SK-N-MC (cell line): ENCODE results near the gene CAPNS2.

Experiments
- DNase-seq: peaks from one replicate; pipeline ENCODE4 v3.0.0-alpha.2; 2011; ENCODE audit warnings: low read depth, low spot score
- H3K27ac ChIP-seq: fragments of 200-600 bp; sonication (generic); 2 replicates; pipeline ENCODE4 v1.5.1; 2016; ENCODE audit warnings: mixed run types
- H3K36me3 ChIP-seq: fragments of 200-600 bp; sonication (generic); 2 replicates; pipeline ENCODE4 v1.6.1; 2017; ENCODE audit warnings: antibody characterized with exemption, low read length, mixed read lengths; ENCODE audit not compliant: insufficient read depth
- H3K4me3 ChIP-seq: fragments of 200-600 bp; sonication (generic); 2 replicates; pipeline ENCODE4 v1.5.1; 2016
- H3K9ac ChIP-seq: fragments of 200-600 bp; sonication (generic); 2 replicates; pipeline ENCODE4 v1.8.0; 2017; ENCODE audit warnings: mixed run types, mixed read lengths; ENCODE audit not compliant: insufficient read length
- H3K9me3 ChIP-seq: fragments of 200-600 bp; sonication (generic); 2 replicates; pipeline ENCODE4 v1.6.1; 2017; ENCODE audit warnings: low read depth, mild to moderate bottlenecking, antibody characterized with exemption, low read length, moderate library complexity, mixed read lengths
- EZH2 ChIP-seq: fragments of 200-600 bp; sonication (generic); IDR thresholded peaks from one replicate; pipeline ENCODE4 v1.6.1; 2017; ENCODE audit warnings: antibody characterized with exemption
- FOXP2 ChIP-seq: optimal IDR thresholded peaks from 2 replicates; pipeline ENCODE3; 2011; ENCODE audit warnings: mild to moderate bottlenecking, moderate library complexity; ENCODE audit not compliant: insufficient read depth; ENCODE audit errors: extremely low read length, control extremely low read depth
- POLR2AphosphoS5 ChIP-seq: IDR thresholded peaks from 2 replicates; pipeline ENCODE4 v1.6.1; 2012; ENCODE audit warnings: mild to moderate bottlenecking, low read depth, low read length, borderline replicate concordance

CAPNS2 gene

GRCh38 chr16:55566432-55567175 lies at the start of gene CAPNS2:
CAPNS2 (plus strand) TSS chr16:55566684; CDS start chr16:55566757, 73 bp downstream.
- H3K9me3 ChIP-seq, result no peaks in the 10 kb centered on the region
- H3K9ac ChIP-seq, result no peak within 1 kb of the TSS
- no peaks in the 10 kb centered on the region for H3K36me3 ChIP-seq
- H3K27ac ChIP-seq, result no peak within 1 kb of the TSS
- no peak for DNase-seq
- no peak for TF ChIP-seq FOXP2
- no peak for TF ChIP-seq EZH2
- TF ChIP-seq POLR2AphosphoS5, result no peak
- no peak within 1 kb of the TSS for H3K4me3 ChIP-seq

- H3K27ac ChIP-seq, result no peak overlapping the region
- no peak overlapping the region for H3K4me3 ChIP-seq
- no peaks in the 10 kb centered on the region for H3K36me3 ChIP-seq
- TF ChIP-seq POLR2AphosphoS5 (no peak), FOXP2 (no peak), EZH2 (no peak)
- no peaks in the 10 kb centered on the region for H3K9me3 ChIP-seq
- H3K9ac ChIP-seq, result no peak overlapping the region
- no peak for DNase-seq
Measured at GRCh38 chr16:55521792-55522191, 44.7 kb upstream of the CAPNS2 start.

GRCh38 chr16:55526441-55526840 lies 40.0 kb upstream of the CAPNS2 start:
- no peaks in the 10 kb centered on the region for H3K9me3 ChIP-seq
- H3K4me3 ChIP-seq, result no peak overlapping the region
- TF ChIP-seq FOXP2 (no peak), POLR2AphosphoS5 (no peak), EZH2 (no peak)
- H3K36me3 ChIP-seq, result no peaks in the 10 kb centered on the region
- H3K9ac ChIP-seq, result no peak overlapping the region
- H3K27ac ChIP-seq, result no peak overlapping the region
- no peak for DNase-seq

- H3K9ac ChIP-seq, result no peak overlapping the region
- H3K36me3 ChIP-seq, result no peaks in the 10 kb centered on the region
- H3K9me3 ChIP-seq, result no peaks in the 10 kb centered on the region
- no peak for TF ChIP-seq EZH2
- no peak for TF ChIP-seq POLR2AphosphoS5
- TF ChIP-seq FOXP2, result no peak
- no peak for DNase-seq
- no peak overlapping the region for H3K4me3 ChIP-seq
- no peak overlapping the region for H3K27ac ChIP-seq
Measured at GRCh38 chr16:55527885-55528284, 38.6 kb upstream of the CAPNS2 start.

- TF ChIP-seq FOXP2 (no peak), POLR2AphosphoS5 (no peak), EZH2 (no peak)
- H3K4me3 ChIP-seq, result no peak overlapping the region
- no peak for DNase-seq
- H3K27ac ChIP-seq, result no peak overlapping the region
- H3K9me3 ChIP-seq, result no peaks in the 10 kb centered on the region
- no peaks in the 10 kb centered on the region for H3K36me3 ChIP-seq
- no peak overlapping the region for H3K9ac ChIP-seq
Measured at GRCh38 chr16:55529018-55529417, 37.5 kb upstream of the CAPNS2 start.

- Histone ChIP-seq H3K36me3 (no peaks in the 10 kb centered on the region), H3K9ac (no peak overlapping the region), H3K27ac (no peak overlapping the region), H3K9me3 (no peaks in the 10 kb centered on the region), H3K4me3 (no peak overlapping the region)
- DNase-seq, result no peak
- TF ChIP-seq POLR2AphosphoS5, result no peak
- no peak for TF ChIP-seq FOXP2
- no peak for TF ChIP-seq EZH2
Measured at GRCh38 chr16:55530316-55530856, 36.1 kb upstream of the CAPNS2 start.

- H3K36me3 ChIP-seq, result no peaks in the 10 kb centered on the region
- H3K9ac ChIP-seq, result no peak overlapping the region
- TF ChIP-seq POLR2AphosphoS5 (no peak), FOXP2 (no peak), EZH2 (no peak)
- no peak for DNase-seq
- no peaks in the 10 kb centered on the region for H3K9me3 ChIP-seq
- H3K4me3 ChIP-seq, result no peak overlapping the region
- H3K27ac ChIP-seq, result no peak overlapping the region
Measured at GRCh38 chr16:55532227-55532626, 34.3 kb upstream of the CAPNS2 start.

- TF ChIP-seq EZH2 (no peak), POLR2AphosphoS5 (no peak)
- Histone ChIP-seq H3K9ac (no peak overlapping the region), H3K36me3 (no peaks in the 10 kb centered on the region), H3K9me3 (no peaks in the 10 kb centered on the region), H3K4me3 (no peak overlapping the region), H3K27ac (no peak overlapping the region)
- no peak for DNase-seq
Measured at GRCh38 chr16:55534756-55535155, 31.7 kb upstream of the CAPNS2 start.

GRCh38 chr16:55539049-55539448 lies 27.4 kb upstream of the CAPNS2 start:
- H3K36me3 ChIP-seq, result no peaks in the 10 kb centered on the region
- DNase-seq, result no peak
- no peak overlapping the region for H3K4me3 ChIP-seq
- H3K9ac ChIP-seq, result no peak overlapping the region
- no peak overlapping the region for H3K27ac ChIP-seq
- no peaks in the 10 kb centered on the region for H3K9me3 ChIP-seq
- TF ChIP-seq EZH2 (no peak), POLR2AphosphoS5 (no peak), FOXP2 (no peak)
